Lung (tissue), 12 donors: ENCODE measurements around the gene TRAF3IP3. TPM values are rescaled to one million over a fixed set of nuclear protein-coding genes. Genes with fewer than 3 reads are reported as not detected.

Source experiments
- ATAC-seq: fragments of 200-7000 bp; cut with Tn5 transposase; one replicate; pipeline ENCODE4 v1.9.1; 2020; ENCODE audit warnings: moderate number of reproducible peaks; ENCODE audit not compliant: insufficient read depth, low FRiP score
- DNase-seq, 3 donors: peaks; one replicate each; pipeline ENCODE4 v3.0.0-alpha.2; 2013 to 2017
- H3K27ac ChIP-seq, 2 donors: one replicate each; pipeline ENCODE4 v1.5.1; 2013; ENCODE audit warnings: mild to moderate bottlenecking in 2 of 2, moderate library complexity in 2 of 2, control low read depth in 1 of 2, inconsistent platforms in 1 of 2, low read depth in 1 of 2, low read length in 1 of 2
- H3K27me3 ChIP-seq, 3 donors: one replicate each; pipeline ENCODE4 v1.5.1; 2013; ENCODE audit warnings: low read length in 2 of 3; ENCODE audit not compliant: control insufficient read depth in 3 of 3, insufficient read depth in 3 of 3
- H3K36me3 ChIP-seq, 4 donors: one replicate each; pipeline ENCODE4 v1.5.1; 2013; ENCODE audit warnings: low read length in 4 of 4, mild to moderate bottlenecking in 1 of 4, moderate library complexity in 1 of 4; ENCODE audit not compliant: control insufficient read depth in 4 of 4, insufficient read depth in 4 of 4
- H3K4me1 ChIP-seq, 5 donors: one replicate each; pipeline ENCODE4 v1.5.1; 2013; ENCODE audit warnings: low read length in 5 of 5, mild to moderate bottlenecking in 2 of 5, moderate library complexity in 1 of 5; ENCODE audit not compliant: control insufficient read depth in 5 of 5, insufficient read depth in 5 of 5
- H3K4me3 ChIP-seq: one replicate; pipeline ENCODE4 v1.5.1; 2013; ENCODE audit warnings: mild to moderate bottlenecking, control low read depth, moderate library complexity
- H3K9ac ChIP-seq, 2 donors: one replicate each; pipeline ENCODE4 v1.5.1; 2013; ENCODE audit warnings: low read length in 2 of 2, control low read depth in 1 of 2; ENCODE audit not compliant: insufficient read depth in 1 of 2
- H3K9me3 ChIP-seq, 4 donors: one replicate each; pipeline ENCODE4 v1.5.1; 2013; ENCODE audit warnings: low read length in 3 of 4, mild to moderate bottlenecking in 1 of 4, moderate library complexity in 1 of 4; ENCODE audit not compliant: control insufficient read depth in 4 of 4, insufficient read depth in 3 of 4
- CTCF ChIP-seq: IDR thresholded peaks from 2 replicates; pipeline ENCODE4 v1.5.1; 2012; ENCODE audit warnings: mild to moderate bottlenecking; ENCODE audit errors: control extremely low read depth, extremely low read depth
- WGBS, 2 donors: extraction: QIAGEN DNeasy Blood & Tissue Kit; methylation state at CpG; one replicate each; pipeline ENCODE4 v1.1.7; 2013; 5-methylcytosine and 5-hydroxymethylcytosine counted together
- polyA plus RNA-seq, 2 donors: library from polyadenylated mRNA; stranded (reverse); fragments of 200-250 nt; gene quantifications; one replicate each; pipeline ENCODE4 v1.2.1, GENCODE V29; 2013
- total RNA-seq, 2 donors: library from RNA; depleted of rRNA in 1 of 2; stranded (reverse); fragments of >200 nt in 1 of 2; gene quantifications; one replicate each; pipeline ENCODE4 v1.2.1, GENCODE V29; 2014 to 2021
- donor health status: control.
- donor health status: control.
- donor health status: Bipolar disorder and iron deficiency.
- donor health status: healthy.
- donor health status: DM: yes; HTN: yes; CAD: no.

Gene TRAF3IP3
- total and polyA plus RNA-seq, 4 donors: 6.0 to 15.7 (median 7.6) TPM

- H3K4me3 ChIP-seq: no peak overlapping the region
- WGBS, 2 donors: 11 to 13% methylated on average over 37 of the region's 37 CpGs
Observed at GRCh38 chr1:209747580-209748262, 8.1 kb upstream of the TRAF3IP3 start.

GRCh38 chr1:209748620-209749019 is 7.2 kb upstream of the TRAF3IP3 start:
- no peaks in the 10 kb centered on the region for H3K27me3 ChIP-seq
- peaks cover 0 to 1% (median 0%) of the 10 kb centered on the region in 4 donors for H3K9me3 ChIP-seq
- 58 to 74% methylated on average over 4 of the region's 4 CpGs for WGBS, 2 donors
- no peak for DNase-seq
- H3K27ac ChIP-seq: no peak overlapping the region
- H3K9ac ChIP-seq: no peak overlapping the region
- no peak for ATAC-seq
- H3K36me3 ChIP-seq: no peaks in the 10 kb centered on the region
- peaks cover 0 to 4% (median 0%) of the 10 kb centered on the region in 5 donors for H3K4me1 ChIP-seq
- no peak overlapping the region for H3K4me3 ChIP-seq
- no peak for TF ChIP-seq CTCF

More at GRCh38 chr1:209747580-209748262, 8.1 kb upstream of the TRAF3IP3 start:
- H3K27ac ChIP-seq: no peak overlapping the region
- no peaks in the 10 kb centered on the region for H3K27me3 ChIP-seq
- H3K36me3 ChIP-seq: no peaks in the 10 kb centered on the region
- DNase-seq (peak; percentile 86 to 92 (median 87)), ATAC-seq (peak; percentile 97)
- H3K9me3 ChIP-seq: peaks cover 0 to 1% (median 0%) of the 10 kb centered on the region in 4 donors
- peak; percentile 45 for TF ChIP-seq CTCF
- H3K4me1 ChIP-seq: peaks cover 0 to 9% (median 1%) of the 10 kb centered on the region in 5 donors
- no peak overlapping the region for H3K9ac ChIP-seq

- 67 to 79% methylated on average over 2 of the region's 2 CpGs for WGBS, 2 donors
- Histone ChIP-seq H3K4me3 (no peak overlapping the region), H3K9ac (no peak overlapping the region), H3K27ac (no peak overlapping the region), H3K27me3 (no peaks in the 10 kb centered on the region), H3K4me1 (peaks cover 0 to 4% (median 0%) of the 10 kb centered on the region in 5 donors), H3K36me3 (no peaks in the 10 kb centered on the region), H3K9me3 (peaks cover 0 to 1% (median 0%) of the 10 kb centered on the region in 4 donors)
- ATAC-seq: no peak
- no peak for TF ChIP-seq CTCF
- DNase-seq: no peak
Observed at GRCh38 chr1:209749205-209749604, 6.6 kb upstream of the TRAF3IP3 start.
